GM18520 (cell line): ENCODE data around the gene DVL3.
"Not testable (repeated sequence)": the region's sequence is repeated elsewhere in the genome, so short reads cannot be mapped to it uniquely, and the experiment has no call there.

ENCODE experiments used
- ATAC-seq: cut with Tn5 transposase; IDR thresholded peaks from one replicate; pipeline ENCODE4 v1.9.1; 2021; ENCODE audit not compliant: unreplicated experiment

Gene DVL3

GRCh38 chr3:184154885-184155643 lies at the start of gene DVL3:
TSS of gene DVL3 (plus strand) at chr3:184155377. CDS start at chr3:184155636, 259 bp downstream.
- peak; percentile 76 for ATAC-seq

- no peak for ATAC-seq
These were observed 44.9 kb upstream of the DVL3 start for GRCh38 chr3:184110316-184110725.

DNA sequence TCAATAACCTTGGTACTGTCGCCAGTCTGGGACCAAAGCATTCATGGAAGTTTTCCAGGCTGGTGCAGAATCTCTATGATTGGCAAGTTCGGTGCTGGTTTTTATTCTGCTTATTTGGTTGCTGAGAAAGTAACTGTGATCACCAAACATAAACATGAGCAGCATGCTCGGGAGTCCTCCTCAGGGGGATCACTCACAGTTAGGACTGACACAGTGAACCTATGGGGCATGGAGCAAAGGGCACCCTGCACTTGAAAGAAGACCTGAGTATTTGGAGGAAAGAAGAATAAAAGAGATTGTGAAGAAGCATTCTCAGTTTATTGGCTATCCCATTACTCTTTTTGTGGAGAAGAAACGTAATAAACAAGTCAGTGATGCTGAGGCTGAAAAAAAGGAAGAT lies 39.2 kb upstream of the DVL3 start:
- ATAC-seq = no peak

DNA sequence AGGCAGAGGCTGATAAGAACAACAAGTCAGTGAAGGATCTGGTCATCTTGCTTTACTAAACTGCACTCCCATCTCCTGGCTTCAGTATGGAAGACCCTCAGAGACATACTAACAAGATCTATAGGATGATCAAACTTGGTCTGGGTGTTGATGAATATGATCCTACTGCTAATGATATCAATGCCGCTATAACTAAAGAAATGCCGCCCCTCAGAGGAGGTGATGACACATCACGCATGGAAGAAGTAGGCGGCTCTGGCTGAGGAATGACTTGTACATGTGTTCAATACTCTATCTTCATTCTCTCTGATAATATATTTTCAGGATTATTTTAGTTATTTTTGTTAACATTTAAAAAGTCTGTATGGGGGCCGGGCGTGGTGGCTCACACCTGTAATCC lies 37.5 kb upstream of the DVL3 start:
- ATAC-seq = no peak

DNA sequence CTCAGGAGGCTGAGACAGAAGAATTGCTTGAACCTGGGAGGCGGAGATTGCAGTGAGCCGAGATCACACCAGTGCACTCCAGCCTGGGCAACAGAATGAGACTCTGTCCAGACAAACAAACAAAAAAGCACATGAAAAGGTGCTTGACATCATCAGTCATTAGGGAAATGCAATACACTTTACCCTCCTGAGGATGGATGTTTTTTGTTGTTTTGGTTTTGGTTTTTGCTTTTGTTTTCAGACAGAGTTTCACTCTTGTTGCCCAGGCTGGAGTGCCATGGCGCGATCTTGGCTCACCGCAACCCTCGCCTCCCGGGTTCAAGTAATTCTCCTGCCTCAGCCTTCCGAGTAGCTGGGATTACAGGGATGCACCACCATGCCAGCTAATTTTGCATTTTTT lies 34.1 kb upstream of the DVL3 start:
- ATAC-seq = not testable (repeated sequence)

DNA sequence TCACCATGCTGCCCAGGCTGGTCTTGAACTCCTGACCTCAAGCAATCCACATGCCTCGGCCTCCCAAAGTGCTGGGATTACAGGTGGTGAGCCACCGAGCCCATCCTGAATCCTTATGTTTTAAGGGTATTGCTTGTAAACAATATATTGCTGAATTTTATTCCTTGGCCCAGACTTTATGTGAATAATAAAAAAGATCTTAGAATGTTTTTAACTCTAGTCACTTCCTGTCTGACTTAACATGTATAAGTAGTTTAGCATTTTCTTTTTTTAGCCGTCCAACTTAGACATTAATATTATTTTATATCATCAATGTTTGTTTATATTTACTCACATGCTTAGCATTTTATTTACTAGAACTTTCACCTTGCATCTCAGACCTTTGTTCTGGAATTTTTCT lies 29.2 kb upstream of the DVL3 start:
- ATAC-seq = no peak

GRCh38 chr3:184129012-184129411 lies 26.2 kb upstream of the DVL3 start:
- ATAC-seq = no peak

GRCh38 chr3:184132945-184133344 lies 22.2 kb upstream of the DVL3 start:
- no peak for ATAC-seq

GRCh38 chr3:184133840-184134745 lies 21.1 kb upstream of the DVL3 start:
- ATAC-seq = no peak

- ATAC-seq = no peak
These were observed 20.4 kb upstream of the DVL3 start for GRCh38 chr3:184134746-184135148.

- ATAC-seq = peak; percentile 86
These were observed 19.8 kb upstream of the DVL3 start, which contains the start of gene EIF2B5 for GRCh38 chr3:184135149-184135910. TSS of gene EIF2B5 (plus strand) at chr3:184135358. CDS start at chr3:184135386, 28 bp downstream.

DNA sequence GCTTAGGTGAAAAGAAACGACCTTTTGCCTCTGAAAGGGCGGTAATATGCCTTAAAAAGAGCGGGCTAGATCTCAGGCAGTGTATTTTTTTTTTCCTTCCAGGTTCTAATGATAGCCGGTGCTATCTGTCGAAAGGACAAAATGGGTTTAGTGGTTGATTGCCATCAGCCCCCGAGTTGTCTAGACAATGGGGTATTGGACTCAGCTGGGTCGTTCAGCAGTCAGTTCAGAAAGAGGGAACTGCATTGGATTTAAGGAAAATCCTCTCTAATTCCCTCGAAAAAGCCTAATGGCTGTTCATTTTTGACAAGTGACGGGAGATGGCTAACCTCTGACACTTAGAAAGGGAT lies 19.3 kb upstream of the DVL3 start:
- no peak for ATAC-seq

DNA sequence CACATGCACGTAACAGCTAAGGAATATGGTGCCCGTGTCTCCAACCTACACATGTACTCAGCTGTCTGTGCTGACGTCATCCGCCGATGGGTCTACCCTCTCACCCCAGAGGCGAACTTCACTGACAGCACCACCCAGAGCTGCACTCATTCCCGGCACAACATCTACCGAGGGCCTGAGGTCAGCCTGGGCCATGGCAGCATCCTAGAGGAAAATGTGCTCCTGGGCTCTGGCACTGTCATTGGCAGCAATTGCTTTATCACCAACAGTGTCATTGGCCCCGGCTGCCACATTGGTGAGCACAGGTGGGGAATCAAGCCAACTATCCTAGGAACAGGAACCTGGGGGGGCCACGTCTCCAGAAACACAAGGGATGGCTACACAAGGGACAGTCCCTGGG lies 14.7 kb upstream of the DVL3 start:
- no peak for ATAC-seq

- ATAC-seq = no peak
These were observed 13.0 kb upstream of the DVL3 start for GRCh38 chr3:184142199-184142598.

- ATAC-seq = no peak
These were observed 11.8 kb upstream of the DVL3 start for GRCh38 chr3:184143327-184143726.

- no peak for ATAC-seq
These were observed 10.7 kb upstream of the DVL3 start for GRCh38 chr3:184144505-184144904.

DNA sequence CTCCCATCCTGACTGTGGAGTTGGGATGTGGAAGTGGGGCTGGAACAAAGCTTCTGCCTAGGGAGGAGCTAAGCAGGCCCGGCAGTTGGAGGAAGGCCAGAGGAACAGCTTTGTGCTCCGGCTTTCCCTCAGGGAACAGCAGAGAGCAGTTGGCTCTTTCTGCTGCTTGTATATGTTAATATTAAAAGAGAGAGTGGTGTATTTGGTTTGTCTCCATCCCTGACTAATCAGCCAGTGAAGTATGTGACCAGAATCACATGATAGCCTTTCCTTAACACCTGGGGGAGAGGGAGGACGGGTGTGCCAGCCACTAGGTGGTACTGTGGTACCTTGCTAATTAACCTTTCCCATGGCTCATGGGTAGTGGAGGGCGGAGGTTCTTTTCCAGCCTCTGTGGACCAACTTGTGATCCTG lies 10.1 kb upstream of the DVL3 start:
- no peak for ATAC-seq

DNA sequence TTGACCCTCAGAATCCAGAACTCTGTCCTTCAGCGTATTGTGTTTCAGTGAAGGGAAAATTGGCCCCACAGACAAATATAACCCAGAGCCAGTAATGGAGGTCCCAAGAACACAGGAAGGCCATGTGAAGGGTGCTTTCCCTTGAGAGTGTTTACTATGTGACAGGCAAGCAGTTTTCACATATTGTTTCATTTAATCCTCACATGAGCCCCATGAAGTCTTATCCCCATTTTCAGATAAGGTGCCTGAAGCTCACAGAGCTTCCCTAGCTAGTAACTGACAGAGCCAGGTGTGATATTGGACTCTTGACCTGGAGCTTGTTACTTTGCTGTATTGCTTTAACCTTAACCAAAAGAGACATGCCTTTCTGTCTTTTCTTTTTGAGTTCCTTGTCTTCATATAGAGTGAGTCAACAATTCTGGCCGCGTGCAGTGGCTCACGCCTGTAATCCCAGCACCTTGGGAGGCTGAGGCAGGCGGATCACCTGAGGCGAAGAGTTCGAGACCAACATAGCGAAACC lies 9.4 kb upstream of the DVL3 start:
- ATAC-seq = no peak

DNA sequence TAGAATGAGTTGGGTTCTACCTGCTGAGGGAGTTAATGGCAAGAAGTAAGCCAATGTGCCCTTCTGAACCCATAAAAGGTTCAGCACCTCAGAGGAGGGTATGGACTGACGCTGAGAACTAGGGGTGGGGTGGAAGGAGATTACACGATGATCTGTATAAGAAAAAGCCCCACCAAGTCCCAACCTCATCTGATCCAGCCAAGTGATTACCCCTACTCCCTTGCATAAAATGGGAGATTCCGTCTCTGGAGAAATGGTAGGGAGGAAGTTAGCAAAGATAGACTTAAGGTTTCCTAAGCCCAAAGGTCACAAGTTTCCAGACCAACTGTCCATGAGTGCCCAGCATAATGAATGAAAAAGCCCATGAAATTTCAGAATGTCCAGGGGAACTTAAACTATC lies 7.1 kb upstream of the DVL3 start:
- ATAC-seq = no peak

DNA sequence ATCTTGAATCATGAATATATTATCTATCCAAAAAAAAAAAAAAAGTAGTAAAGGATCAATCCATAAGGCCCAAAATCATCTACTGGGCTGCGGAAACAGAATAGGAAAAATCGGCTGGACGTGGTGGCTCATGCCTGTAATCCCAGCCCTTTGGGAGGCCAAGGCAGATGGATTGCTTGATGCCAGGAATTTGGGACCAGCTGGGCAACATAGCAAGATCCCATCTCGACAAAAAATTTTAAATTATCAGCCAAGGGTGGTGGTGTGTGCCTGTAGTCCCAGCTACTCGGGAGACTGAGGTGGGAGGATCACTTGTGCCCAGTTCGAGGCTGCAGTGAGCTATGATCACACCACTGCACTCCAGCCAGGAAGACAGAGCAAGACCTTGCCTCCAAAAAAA lies 6.1 kb upstream of the DVL3 start:
- ATAC-seq = no peak

- not testable (repeated sequence) for ATAC-seq
These were observed 5.4 kb upstream of the DVL3 start for GRCh38 chr3:184149770-184150169.
